ENCODE results near the gene KAT8. TPM values are rescaled to one million over a fixed set of nuclear protein-coding genes. Genes with fewer than 3 reads are reported as not detected.

KAT8 gene
- total and polyA plus RNA-seq, 9 of the 15 experiments (the other 6 are each of a cell fraction or from before 2014, with no cell fraction given): 10.0 to 98.5 (median 76.4) TPM

DNA sequence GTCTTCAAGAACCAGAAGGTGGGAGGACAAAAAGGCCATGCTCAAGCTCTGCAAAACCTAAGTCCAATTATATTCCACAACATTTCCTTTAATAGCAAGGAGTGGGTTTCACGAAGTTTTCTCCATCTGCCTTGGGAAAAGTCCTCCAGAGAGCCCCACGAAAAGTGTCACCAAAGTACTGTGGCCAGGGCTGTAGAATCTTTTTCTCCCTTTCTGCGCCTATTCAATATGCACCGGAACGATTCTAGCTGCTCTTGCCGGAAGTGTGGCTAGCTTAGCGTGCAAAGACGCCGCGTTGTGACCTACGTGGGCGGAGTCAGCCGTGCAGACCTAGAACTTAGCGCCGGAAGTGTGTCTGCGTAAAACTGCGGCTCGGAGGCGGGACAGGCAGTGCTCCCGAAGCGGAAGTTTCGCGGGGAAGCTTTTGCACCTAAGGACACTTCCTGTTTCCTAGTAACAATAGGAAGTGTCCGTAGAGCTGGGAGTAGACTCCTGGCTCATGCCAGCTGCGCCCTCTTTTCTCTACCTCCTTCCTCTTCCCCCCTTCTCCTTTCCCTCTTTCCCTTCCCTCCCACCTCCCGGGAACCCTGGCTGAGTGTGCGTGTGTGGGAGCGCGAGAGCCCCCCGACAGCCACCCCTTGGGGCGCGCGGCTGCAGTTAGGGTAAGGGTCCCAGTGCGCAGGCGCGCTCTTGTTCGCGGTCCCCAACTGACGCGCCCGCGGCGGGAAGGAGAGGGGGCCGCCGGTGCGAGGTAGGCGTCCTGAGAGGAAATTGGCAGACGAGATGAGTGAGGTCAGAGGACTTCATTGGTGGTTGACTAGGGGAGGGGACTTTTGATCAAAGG lies 43.3 kb upstream of the KAT8 start, which contains the start of the genes ZNF646 and ZNF668 (continued):
- TF ChIP-seq, protein P1, sequence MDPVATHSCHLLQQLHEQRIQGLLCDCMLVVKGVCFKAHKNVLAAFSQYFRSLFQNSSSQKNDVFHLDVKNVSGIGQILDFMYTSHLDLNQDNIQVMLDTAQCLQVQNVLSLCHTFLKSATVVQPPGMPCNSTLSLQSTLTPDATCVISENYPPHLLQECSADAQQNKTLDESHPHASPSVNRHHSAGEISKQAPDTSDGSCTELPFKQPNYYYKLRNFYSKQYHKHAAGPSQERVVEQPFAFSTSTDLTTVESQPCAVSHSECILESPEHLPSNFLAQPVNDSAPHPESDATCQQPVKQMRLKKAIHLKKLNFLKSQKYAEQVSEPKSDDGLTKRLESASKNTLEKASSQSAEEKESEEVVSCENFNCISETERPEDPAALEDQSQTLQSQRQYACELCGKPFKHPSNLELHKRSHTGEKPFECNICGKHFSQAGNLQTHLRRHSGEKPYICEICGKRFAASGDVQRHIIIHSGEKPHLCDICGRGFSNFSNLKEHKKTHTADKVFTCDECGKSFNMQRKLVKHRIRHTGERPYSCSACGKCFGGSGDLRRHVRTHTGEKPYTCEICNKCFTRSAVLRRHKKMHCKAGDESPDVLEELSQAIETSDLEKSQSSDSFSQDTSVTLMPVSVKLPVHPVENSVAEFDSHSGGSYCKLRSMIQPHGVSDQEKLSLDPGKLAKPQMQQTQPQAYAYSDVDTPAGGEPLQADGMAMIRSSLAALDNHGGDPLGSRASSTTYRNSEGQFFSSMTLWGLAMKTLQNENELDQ (CRISPR knock-in tag; IDR thresholded peaks at IDR 0.05; ENCODE audit: borderline replicate concordance): no peak
- TF ChIP-seq TAF7 (tag; IDR thresholded peaks at IDR 0.05): peak; percentile 77
- TF ChIP-seq STAG1 (CRISPR knock-in tag; IDR thresholded peaks at IDR 0.05; ENCODE audit: borderline replicate concordance): no peak
- TF ChIP-seq NFIX (CRISPR knock-in tag; IDR thresholded peaks at IDR 0.05; ENCODE audit: low read depth): no peak
- no peak for TF ChIP-seq ILF3 (IDR thresholded peaks at IDR 0.05; ENCODE audit: borderline replicate concordance)
- peak; percentile 22 for TF ChIP-seq SMAD1 (IDR thresholded peaks at IDR 0.05; ENCODE audit: low read depth, low read length, partially characterized antibody)
- peak in 1 of 2 experiments; percentile 55; a peak in 1 of 4 replicates for TF ChIP-seq ARNT (IDR thresholded peaks at IDR 0.05)
- TF ChIP-seq, protein P2, sequence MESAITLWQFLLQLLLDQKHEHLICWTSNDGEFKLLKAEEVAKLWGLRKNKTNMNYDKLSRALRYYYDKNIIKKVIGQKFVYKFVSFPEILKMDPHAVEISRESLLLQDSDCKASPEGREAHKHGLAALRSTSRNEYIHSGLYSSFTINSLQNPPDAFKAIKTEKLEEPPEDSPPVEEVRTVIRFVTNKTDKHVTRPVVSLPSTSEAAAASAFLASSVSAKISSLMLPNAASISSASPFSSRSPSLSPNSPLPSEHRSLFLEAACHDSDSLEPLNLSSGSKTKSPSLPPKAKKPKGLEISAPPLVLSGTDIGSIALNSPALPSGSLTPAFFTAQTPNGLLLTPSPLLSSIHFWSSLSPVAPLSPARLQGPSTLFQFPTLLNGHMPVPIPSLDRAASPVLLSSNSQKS (CRISPR knock-in tag; IDR thresholded peaks at IDR 0.05): no peak
- TF ChIP-seq, protein P3, sequence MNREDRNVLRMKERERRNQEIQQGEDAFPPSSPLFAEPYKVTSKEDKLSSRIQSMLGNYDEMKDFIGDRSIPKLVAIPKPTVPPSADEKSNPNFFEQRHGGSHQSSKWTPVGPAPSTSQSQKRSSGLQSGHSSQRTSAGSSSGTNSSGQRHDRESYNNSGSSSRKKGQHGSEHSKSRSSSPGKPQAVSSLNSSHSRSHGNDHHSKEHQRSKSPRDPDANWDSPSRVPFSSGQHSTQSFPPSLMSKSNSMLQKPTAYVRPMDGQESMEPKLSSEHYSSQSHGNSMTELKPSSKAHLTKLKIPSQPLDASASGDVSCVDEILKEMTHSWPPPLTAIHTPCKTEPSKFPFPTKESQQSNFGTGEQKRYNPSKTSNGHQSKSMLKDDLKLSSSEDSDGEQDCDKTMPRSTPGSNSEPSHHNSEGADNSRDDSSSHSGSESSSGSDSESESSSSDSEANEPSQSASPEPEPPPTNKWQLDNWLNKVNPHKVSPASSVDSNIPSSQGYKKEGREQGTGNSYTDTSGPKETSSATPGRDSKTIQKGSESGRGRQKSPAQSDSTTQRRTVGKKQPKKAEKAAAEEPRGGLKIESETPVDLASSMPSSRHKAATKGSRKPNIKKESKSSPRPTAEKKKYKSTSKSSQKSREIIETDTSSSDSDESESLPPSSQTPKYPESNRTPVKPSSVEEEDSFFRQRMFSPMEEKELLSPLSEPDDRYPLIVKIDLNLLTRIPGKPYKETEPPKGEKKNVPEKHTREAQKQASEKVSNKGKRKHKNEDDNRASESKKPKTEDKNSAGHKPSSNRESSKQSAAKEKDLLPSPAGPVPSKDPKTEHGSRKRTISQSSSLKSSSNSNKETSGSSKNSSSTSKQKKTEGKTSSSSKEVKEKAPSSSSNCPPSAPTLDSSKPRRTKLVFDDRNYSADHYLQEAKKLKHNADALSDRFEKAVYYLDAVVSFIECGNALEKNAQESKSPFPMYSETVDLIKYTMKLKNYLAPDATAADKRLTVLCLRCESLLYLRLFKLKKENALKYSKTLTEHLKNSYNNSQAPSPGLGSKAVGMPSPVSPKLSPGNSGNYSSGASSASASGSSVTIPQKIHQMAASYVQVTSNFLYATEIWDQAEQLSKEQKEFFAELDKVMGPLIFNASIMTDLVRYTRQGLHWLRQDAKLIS (CRISPR knock-in tag; IDR thresholded peaks at IDR 0.05): no peak
- TF ChIP-seq ELF1 (tag; IDR thresholded peaks at IDR 0.05): peak; percentile 94
- TF ChIP-seq NCOR1 (IDR thresholded peaks at IDR 0.05): no peak; the same call in 1 of the 2 replicates
- TF ChIP-seq, protein P4, sequence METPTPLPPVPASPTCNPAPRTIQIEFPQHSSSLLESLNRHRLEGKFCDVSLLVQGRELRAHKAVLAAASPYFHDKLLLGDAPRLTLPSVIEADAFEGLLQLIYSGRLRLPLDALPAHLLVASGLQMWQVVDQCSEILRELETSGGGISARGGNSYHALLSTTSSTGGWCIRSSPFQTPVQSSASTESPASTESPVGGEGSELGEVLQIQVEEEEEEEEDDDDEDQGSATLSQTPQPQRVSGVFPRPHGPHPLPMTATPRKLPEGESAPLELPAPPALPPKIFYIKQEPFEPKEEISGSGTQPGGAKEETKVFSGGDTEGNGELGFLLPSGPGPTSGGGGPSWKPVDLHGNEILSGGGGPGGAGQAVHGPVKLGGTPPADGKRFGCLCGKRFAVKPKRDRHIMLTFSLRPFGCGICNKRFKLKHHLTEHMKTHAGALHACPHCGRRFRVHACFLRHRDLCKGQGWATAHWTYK (CRISPR knock-in tag; IDR thresholded peaks at IDR 0.05): no peak; the same call in 1 of the 2 replicates
- no peak for TF ChIP-seq TEAD4 (IDR thresholded peaks at IDR 0.05; ENCODE audit: low read length)
- no peak for TF ChIP-seq TEAD4 (CRISPR knock-in tag; IDR thresholded peaks at IDR 0.05; ENCODE audit: borderline replicate concordance)
- TF ChIP-seq CEBPB (tag; IDR thresholded peaks at IDR 0.05): no peak
- peak; percentile 99 for TF ChIP-seq GABPB1 (CRISPR knock-in tag; IDR thresholded peaks at IDR 0.05)
